Vagina (tissue), 2 donors: ENCODE results near the gene POLR2M. TPM values are rescaled to one million over a fixed set of nuclear protein-coding genes. Genes with fewer than 3 reads are reported as not detected.
A peak's percentile ranks its signal among the peaks of the same experiment; 100 is the strongest.

Source experiments
- DNase-seq, 2 donors: peaks; one replicate each; pipeline ENCODE4 v3.0.0-alpha.2; 2017; ENCODE audit errors: extremely low spot score in 2 of 2
- H3K27ac ChIP-seq: fragments of 200-600 bp; sonication (generic); one replicate; pipeline ENCODE4 v1.5.1; 2019
- H3K27me3 ChIP-seq: fragments of 200-600 bp; sonication (generic); one replicate; pipeline ENCODE4 v1.5.1; 2019
- H3K36me3 ChIP-seq, 2 donors: fragments of 200-600 bp; sonication (generic); one replicate each; pipeline ENCODE4 v1.5.1; 2017 to 2019
- H3K4me1 ChIP-seq: fragments of 200-600 bp; sonication (generic); one replicate; pipeline ENCODE4 v1.5.1; 2019
- H3K4me3 ChIP-seq, 2 donors: fragments of 200-600 bp; sonication (generic); 1 replicate in 1 of 2; 2 replicates in 1 of 2; pipeline ENCODE4 v1.5.1; 2016 to 2019
- H3K9me3 ChIP-seq: fragments of 200-600 bp; sonication (generic); one replicate; pipeline ENCODE4 v1.5.1; 2019
- POLR2A ChIP-seq, 2 donors: fragments of 450-650 bp; IDR thresholded peaks; one replicate each; pipeline ENCODE4 v1.6.1; 2017; ENCODE audit warnings: antibody characterized with exemption in 2 of 2, mild to moderate bottlenecking in 2 of 2, moderate library complexity in 2 of 2
- POLR2AphosphoS5 ChIP-seq, 2 donors: sonication (generic); formaldehyde crosslinking; IDR thresholded peaks; one replicate each; pipeline ENCODE4 v1.9.0; 2017; ENCODE audit warnings: antibody characterized with exemption in 2 of 2, mild to moderate bottlenecking in 2 of 2, low read depth in 1 of 2; ENCODE audit not compliant: insufficient read depth in 1 of 2
- intact Hi-C: fragments of 100-400 bp; cut with DNase I; formaldehyde crosslinking; loops from one replicate; pipeline ENCODE4 v1.15.1; 2023
- total RNA-seq: library from RNA; depleted of rRNA; stranded (reverse); fragments of >200 nt; gene quantifications from one replicate; pipeline ENCODE4 v1.2.3, GENCODE V29; 2016
- TF ChIP-seq, protein P1 (sequence below), 3 experiments: fragments of 450-650 bp in 2 of 3; fragments of 200-600 bp in 1 of 3; sonication (generic) in 1 of 3; IDR thresholded peaks; one replicate each; pipeline ENCODE4 v1.5.1; 2017 to 2019; ENCODE audit warnings: antibody characterized with exemption in 3 of 3, mild to moderate bottlenecking in 2 of 3, moderate library complexity in 2 of 3

Gene POLR2M
- total RNA-seq, 1 donor from 2014 or later = 204 TPM

DNA sequence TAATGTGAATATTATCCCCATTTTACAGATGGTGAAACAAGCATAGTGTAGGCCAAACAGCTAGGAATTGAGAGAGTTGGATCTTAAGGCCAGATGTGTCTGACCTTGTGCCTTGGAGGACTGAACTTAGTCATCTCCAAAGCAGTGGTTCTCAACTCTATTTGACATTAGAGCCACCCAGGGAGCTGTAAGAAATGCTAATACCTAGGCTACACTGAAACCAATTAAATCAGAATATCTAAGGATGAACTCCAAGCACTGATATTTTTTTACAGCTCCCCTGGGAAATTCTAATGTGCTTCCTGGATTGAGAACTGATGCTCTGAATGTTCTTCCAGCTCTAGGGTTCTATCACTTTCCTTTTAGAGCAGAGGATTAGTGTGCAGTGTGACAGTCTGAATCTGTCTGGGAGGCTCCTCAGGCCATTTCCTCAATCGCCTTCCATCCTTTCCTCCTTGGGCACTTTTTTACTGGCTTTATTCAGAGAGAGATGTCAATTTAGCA, 32.3 kb downstream of the POLR2M start:
- TF ChIP-seq POLR2A (IDR thresholded peaks at IDR 0.05) = no peak
- TF ChIP-seq POLR2AphosphoS5 (IDR thresholded peaks at IDR 0.05; ENCODE audit: insufficient read depth in 1 of 2, low read depth in 1 of 2) = no peak
- TF ChIP-seq, protein P1, sequence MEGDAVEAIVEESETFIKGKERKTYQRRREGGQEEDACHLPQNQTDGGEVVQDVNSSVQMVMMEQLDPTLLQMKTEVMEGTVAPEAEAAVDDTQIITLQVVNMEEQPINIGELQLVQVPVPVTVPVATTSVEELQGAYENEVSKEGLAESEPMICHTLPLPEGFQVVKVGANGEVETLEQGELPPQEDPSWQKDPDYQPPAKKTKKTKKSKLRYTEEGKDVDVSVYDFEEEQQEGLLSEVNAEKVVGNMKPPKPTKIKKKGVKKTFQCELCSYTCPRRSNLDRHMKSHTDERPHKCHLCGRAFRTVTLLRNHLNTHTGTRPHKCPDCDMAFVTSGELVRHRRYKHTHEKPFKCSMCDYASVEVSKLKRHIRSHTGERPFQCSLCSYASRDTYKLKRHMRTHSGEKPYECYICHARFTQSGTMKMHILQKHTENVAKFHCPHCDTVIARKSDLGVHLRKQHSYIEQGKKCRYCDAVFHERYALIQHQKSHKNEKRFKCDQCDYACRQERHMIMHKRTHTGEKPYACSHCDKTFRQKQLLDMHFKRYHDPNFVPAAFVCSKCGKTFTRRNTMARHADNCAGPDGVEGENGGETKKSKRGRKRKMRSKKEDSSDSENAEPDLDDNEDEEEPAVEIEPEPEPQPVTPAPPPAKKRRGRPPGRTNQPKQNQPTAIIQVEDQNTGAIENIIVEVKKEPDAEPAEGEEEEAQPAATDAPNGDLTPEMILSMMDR (IDR thresholded peaks at IDR 0.05) = no peak
- no peaks in the 10 kb centered on the region for H3K36me3 ChIP-seq
- H3K9me3 ChIP-seq = no peaks in the 10 kb centered on the region
- H3K27me3 ChIP-seq = no peaks in the 10 kb centered on the region
- no peak for DNase-seq
- intact Hi-C loops = no loop called here
- no peak overlapping the region for H3K27ac ChIP-seq
- H3K4me1 ChIP-seq = peaks cover 23% of the 10 kb centered on the region
- no peak overlapping the region for H3K4me3 ChIP-seq

GRCh38 chr15:57740048-57740447, 33.5 kb downstream of the POLR2M start:
- H3K4me3 ChIP-seq = no peak overlapping the region
- no peaks in the 10 kb centered on the region for H3K36me3 ChIP-seq
- TF ChIP-seq POLR2A (IDR thresholded peaks at IDR 0.05) (no peak), POLR2AphosphoS5 (IDR thresholded peaks at IDR 0.05; ENCODE audit: insufficient read depth in 1 of 2, low read depth in 1 of 2) (no peak)
- TF ChIP-seq, protein P1 (IDR thresholded peaks at IDR 0.05) = no peak
- no peak overlapping the region for H3K27ac ChIP-seq
- no peaks in the 10 kb centered on the region for H3K27me3 ChIP-seq
- no peak for DNase-seq
- intact Hi-C loops = loop anchor here (10.0 kb wide), 1 partner anchor 115 kb away; no protein-coding TSS in a partner anchor
- H3K4me1 ChIP-seq = peaks cover 23% of the 10 kb centered on the region
- H3K9me3 ChIP-seq = no peaks in the 10 kb centered on the region

DNA sequence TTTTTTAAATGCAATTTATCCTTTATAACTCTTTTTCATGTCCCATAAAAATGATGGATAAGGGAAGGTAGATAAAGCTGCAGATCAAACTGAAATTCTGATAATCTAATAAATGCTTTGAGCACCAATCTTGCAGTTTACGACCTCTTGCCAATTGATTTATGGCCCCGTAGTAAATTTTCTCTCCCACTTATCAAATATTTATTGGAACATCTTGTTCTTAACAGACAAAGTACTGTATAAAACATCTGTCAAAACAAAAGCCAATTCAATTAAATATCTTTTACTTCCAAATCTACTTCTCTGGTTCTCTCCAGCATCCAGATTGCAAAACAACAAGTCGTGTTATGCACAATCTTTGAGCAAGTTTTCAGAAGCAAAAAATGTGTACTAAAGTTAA, 34.6 kb downstream of the POLR2M start:
- intact Hi-C loops = loop anchor here (10.0 kb wide), 1 partner anchor 114 kb away; no protein-coding TSS in a partner anchor
- TF ChIP-seq, protein P1 (IDR thresholded peaks at IDR 0.05) = no peak
- TF ChIP-seq POLR2A (IDR thresholded peaks at IDR 0.05) (no peak), POLR2AphosphoS5 (IDR thresholded peaks at IDR 0.05; ENCODE audit: insufficient read depth in 1 of 2, low read depth in 1 of 2) (no peak)
- peaks cover 17% of the 10 kb centered on the region for H3K4me1 ChIP-seq
- no peaks in the 10 kb centered on the region for H3K27me3 ChIP-seq
- DNase-seq = no peak
- no peaks in the 10 kb centered on the region for H3K9me3 ChIP-seq
- H3K36me3 ChIP-seq = no peaks in the 10 kb centered on the region
- no peak overlapping the region for H3K27ac ChIP-seq
- no peak overlapping the region for H3K4me3 ChIP-seq

DNA sequence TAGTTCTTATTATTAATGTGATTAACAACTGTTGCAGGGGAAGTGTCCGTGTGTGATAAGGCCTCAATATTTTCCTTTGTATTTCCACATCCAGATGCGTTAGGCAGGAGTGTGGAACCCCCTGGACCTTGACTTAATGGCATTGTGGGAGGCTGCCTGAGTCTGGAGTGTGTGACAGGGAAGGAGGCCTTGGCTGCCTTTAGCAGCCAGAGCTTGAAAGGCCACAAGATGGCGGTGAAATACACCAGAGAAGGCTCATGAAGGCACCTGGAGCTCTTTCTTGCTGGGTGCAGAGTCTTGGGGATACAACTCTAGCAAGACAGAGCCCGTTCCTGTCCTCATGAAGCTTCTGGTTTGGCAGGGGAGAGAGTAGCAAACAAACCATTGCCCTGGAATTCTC, 36.9 kb downstream of the POLR2M start:
- H3K9me3 ChIP-seq = no peaks in the 10 kb centered on the region
- TF ChIP-seq POLR2AphosphoS5 (IDR thresholded peaks at IDR 0.05; ENCODE audit: insufficient read depth in 1 of 2, low read depth in 1 of 2) = no peak
- TF ChIP-seq, protein P1 (IDR thresholded peaks at IDR 0.05) = no peak
- no peak for TF ChIP-seq POLR2A (IDR thresholded peaks at IDR 0.05)
- no peaks in the 10 kb centered on the region for H3K36me3 ChIP-seq
- H3K27me3 ChIP-seq = no peaks in the 10 kb centered on the region
- H3K4me1 ChIP-seq = peaks cover 17% of the 10 kb centered on the region
- no peak for DNase-seq
- no peak overlapping the region for H3K4me3 ChIP-seq
- intact Hi-C loops = loop anchor here (10.0 kb wide), 1 partner anchor 111 kb away; no protein-coding TSS in a partner anchor
- no peak overlapping the region for H3K27ac ChIP-seq

DNA sequence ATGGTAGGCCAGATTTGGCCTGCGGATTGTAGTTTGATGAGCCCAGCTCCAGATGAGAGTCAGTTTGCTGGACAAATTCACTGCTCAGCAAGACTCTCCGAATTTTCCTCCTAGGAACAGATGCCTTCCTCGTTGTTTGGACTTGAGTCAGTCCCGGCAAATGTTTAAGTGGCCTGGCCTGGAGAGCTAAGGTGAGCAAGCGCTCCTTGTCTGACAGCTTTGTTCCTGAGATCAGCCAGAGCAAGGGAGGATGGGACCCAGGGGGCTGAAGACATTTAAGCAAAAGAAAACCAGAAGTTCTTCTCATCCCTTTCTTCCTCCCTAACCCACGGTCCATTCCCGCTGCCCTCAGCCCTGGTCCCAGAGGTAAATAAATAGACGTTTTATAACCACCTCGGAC, 40.3 kb downstream of the POLR2M start:
- Histone ChIP-seq H3K9me3 (no peaks in the 10 kb centered on the region), H3K4me1 (peaks cover 3% of the 10 kb centered on the region), H3K27me3 (no peaks in the 10 kb centered on the region), H3K27ac (peak overlapping the region; percentile 21), H3K4me3 (no peak overlapping the region), H3K36me3 (no peaks in the 10 kb centered on the region)
- no peak for DNase-seq
- TF ChIP-seq POLR2A (IDR thresholded peaks at IDR 0.05) (no peak), POLR2AphosphoS5 (IDR thresholded peaks at IDR 0.05; ENCODE audit: insufficient read depth in 1 of 2, low read depth in 1 of 2) (no peak)
- TF ChIP-seq, protein P1 (IDR thresholded peaks at IDR 0.05) = no peak
- intact Hi-C loops = loop anchor here (10.0 kb wide), 1 partner anchor 108 kb away; no protein-coding TSS in a partner anchor
